Loucy (cell line): ENCODE data around the gene ARL8B.

Source experiments
- H2AFZ ChIP-seq: fragments of 200-600 bp; sonication (generic); 2 replicates; pipeline ENCODE4 v1.6.0; 2016; ENCODE audit warnings: antibody characterized with exemption, mild to moderate bottlenecking, low read length, moderate library complexity
- H3F3A ChIP-seq: fragments of 200-600 bp; 2 replicates; pipeline ENCODE4 v1.6.0; 2016; ENCODE audit warnings: antibody characterized with exemption, low read depth, mild to moderate bottlenecking
- H3K27me3 ChIP-seq: fragments of 200-600 bp; sonication (generic); 2 replicates; pipeline ENCODE4 v1.6.1; 2014; ENCODE audit warnings: low read length, mild to moderate bottlenecking; ENCODE audit not compliant: insufficient read depth, poor library complexity, severe bottlenecking
- H3K36me3 ChIP-seq: fragments of 200-600 bp; sonication (generic); 2 replicates; pipeline ENCODE4 v1.6.1; 2016; ENCODE audit warnings: low read length; ENCODE audit not compliant: insufficient read depth
- H3K4me1 ChIP-seq: fragments of 200-600 bp; sonication (generic); 2 replicates; pipeline ENCODE4 v1.5.1; 2014; ENCODE audit warnings: low read length, mild to moderate bottlenecking; ENCODE audit not compliant: insufficient read depth, poor library complexity, severe bottlenecking
- H3K4me2 ChIP-seq: fragments of 200-600 bp; sonication (generic); 2 replicates; pipeline ENCODE4 v1.6.0; 2014; ENCODE audit warnings: antibody characterized with exemption, low read length, low read depth, mild to moderate bottlenecking; ENCODE audit not compliant: poor library complexity, severe bottlenecking
- H3K4me3 ChIP-seq: fragments of 200-600 bp; sonication (generic); 2 replicates; pipeline ENCODE4 v1.5.1; 2014; ENCODE audit warnings: low read length, mild to moderate bottlenecking, mixed read lengths; ENCODE audit not compliant: poor library complexity, severe bottlenecking
- H3K79me2 ChIP-seq: fragments of 200-600 bp; sonication (generic); 2 replicates; pipeline ENCODE4 v1.6.1; 2014; ENCODE audit warnings: low read length; ENCODE audit not compliant: insufficient read depth
- H3K9ac ChIP-seq: fragments of 200-600 bp; sonication (generic); 2 replicates; pipeline ENCODE4 v1.6.0; 2014; ENCODE audit warnings: mild to moderate bottlenecking, low read depth, low read length, moderate library complexity; ENCODE audit not compliant: poor library complexity, severe bottlenecking
- H3K9me2 ChIP-seq: fragments of 200-600 bp; sonication (generic); replicated peaks from 2 replicates; pipeline ENCODE4 v1.6.1; 2016; ENCODE audit warnings: low read depth, low read length, mixed read lengths
- H3K9me3 ChIP-seq: fragments of 200-600 bp; sonication (generic); 2 replicates; pipeline ENCODE4 v1.6.1; 2014; ENCODE audit warnings: mild to moderate bottlenecking, antibody characterized with exemption, low read length, low read depth; ENCODE audit not compliant: insufficient read depth
- H4K20me1 ChIP-seq: fragments of 200-600 bp; sonication (generic); 2 replicates; pipeline ENCODE4 v1.6.0; 2014; ENCODE audit warnings: antibody characterized with exemption, low read length, mild to moderate bottlenecking; ENCODE audit not compliant: insufficient read depth, poor library complexity, severe bottlenecking
- CTCF ChIP-seq: fragments of 200-600 bp; sonication (generic); conservative IDR thresholded peaks from 2 replicates; pipeline ENCODE4 v1.5.1; 2014; ENCODE audit warnings: mild to moderate bottlenecking, antibody characterized with exemption, low read length
- EZH2phosphoT487 ChIP-seq: fragments of 200-600 bp; IDR thresholded peaks from 2 replicates; pipeline ENCODE4 v1.6.1; 2018; ENCODE audit warnings: antibody characterized with exemption, mild to moderate bottlenecking, moderate library complexity, borderline replicate concordance

The ARL8B gene

GRCh38 chr3:5187156-5187919 lies 65.2 kb downstream of the ARL8B start, which contains the start of gene EDEM1:
Gene EDEM1 (plus strand): TSS chr3:5187707. CDS start chr3:5187806, 99 bp downstream.
- no peaks in the 10 kb centered on the region for H3K36me3 ChIP-seq
- H4K20me1 ChIP-seq, result peaks cover 44% of the 10 kb centered on the region
- peaks cover 53% of the 10 kb centered on the region for H3K79me2 ChIP-seq
- no peaks in the 10 kb centered on the region for H3K9me2 ChIP-seq
- H3K4me3 ChIP-seq, result peak within 1 kb of the TSS; percentile 73
- peak within 1 kb of the TSS; percentile 77 for H2AFZ ChIP-seq
- H3F3A ChIP-seq, result peaks cover 5% of the 10 kb centered on the region; the same call in 1 of the 2 replicates
- H3K9me3 ChIP-seq, result no peaks in the 10 kb centered on the region
- peak within 1 kb of the TSS; percentile 87 for H3K4me2 ChIP-seq
- H3K27me3 ChIP-seq, result peaks cover 6% of the 10 kb centered on the region
- no peak for TF ChIP-seq EZH2phosphoT487
- no peak for TF ChIP-seq CTCF
- H3K4me1 ChIP-seq, result peaks cover 69% of the 10 kb centered on the region
- H3K9ac ChIP-seq, result peak within 1 kb of the TSS; percentile 88

- H3K4me1 ChIP-seq, result peaks cover 69% of the 10 kb centered on the region
- peaks cover 59% of the 10 kb centered on the region for H3K79me2 ChIP-seq
- no peaks in the 10 kb centered on the region for H3K36me3 ChIP-seq
- peaks cover 6% of the 10 kb centered on the region for H3K27me3 ChIP-seq
- no peaks in the 10 kb centered on the region for H3F3A ChIP-seq
- peak overlapping the region; percentile 73 for H3K4me3 ChIP-seq
- peaks cover 49% of the 10 kb centered on the region for H4K20me1 ChIP-seq
- H3K9ac ChIP-seq, result peak overlapping the region; percentile 88
- peak overlapping the region; percentile 77 for H2AFZ ChIP-seq
- no peak for TF ChIP-seq CTCF
- TF ChIP-seq EZH2phosphoT487, result no peak
- H3K4me2 ChIP-seq, result peak overlapping the region; percentile 74
- no peaks in the 10 kb centered on the region for H3K9me3 ChIP-seq
- H3K9me2 ChIP-seq, result no peaks in the 10 kb centered on the region
These were observed 65.9 kb downstream of the ARL8B start for GRCh38 chr3:5187920-5188418.

- H3K36me3 ChIP-seq, result no peaks in the 10 kb centered on the region
These were observed 66.5 kb downstream of the ARL8B start for GRCh38 chr3:5188419-5189221.

More at GRCh38 chr3:5188419-5189221, 66.5 kb downstream of the ARL8B start:
- Histone ChIP-seq H3K79me2 (peaks cover 61% of the 10 kb centered on the region), H2AFZ (peak overlapping the region; percentile 77; the same call in 1 of the 2 replicates), H3F3A (no peaks in the 10 kb centered on the region), H3K9ac (peak overlapping the region; percentile 88), H4K20me1 (peaks cover 54% of the 10 kb centered on the region), H3K27me3 (peaks cover 6% of the 10 kb centered on the region), H3K4me2 (peak overlapping the region; percentile 74), H3K9me2 (no peaks in the 10 kb centered on the region), H3K4me1 (peaks cover 66% of the 10 kb centered on the region), H3K4me3 (peak overlapping the region; percentile 73), H3K9me3 (no peaks in the 10 kb centered on the region)
- no peak for TF ChIP-seq EZH2phosphoT487
- TF ChIP-seq CTCF, result no peak
